ENCODE results near the gene MAP6. TPM values are rescaled to one million over a fixed set of nuclear protein-coding genes. Genes with fewer than 3 reads are reported as not detected.
A peak's percentile ranks its signal among the peaks of the same experiment; 100 is the strongest.

Gene MAP6
- total RNA-seq, 1 donor from 2014 or later: 10.8 TPM

- intact Hi-C loops (cut with DNase I): no loop called here
- no peak for ATAC-seq
- Histone ChIP-seq H3K27me3 (ENCODE audit: low read depth) (no peaks in the 10 kb centered on the region), H3K36me3 (no peaks in the 10 kb centered on the region), H3K4me1 (peaks cover 19% of the 10 kb centered on the region), H3K9me3 (no peaks in the 10 kb centered on the region), H3K27ac (peak overlapping the region; percentile 97), H3K4me3 (peak overlapping the region; percentile 75)
- no peak for TF ChIP-seq CTCF (IDR thresholded peaks at IDR 0.05)
- no peak for DNase-seq
Observed at GRCh38 chr11:75582506-75582894, 86.3 kb downstream of the MAP6 start.

- Histone ChIP-seq H3K36me3 (no peaks in the 10 kb centered on the region), H3K9me3 (no peaks in the 10 kb centered on the region), H3K27ac (no peak overlapping the region), H3K4me3 (no peak overlapping the region), H3K27me3 (ENCODE audit: low read depth) (no peaks in the 10 kb centered on the region), H3K4me1 (peaks cover 34% of the 10 kb centered on the region)
- intact Hi-C loops (cut with DNase I): no loop called here
- no peak for DNase-seq
- ATAC-seq: no peak
- TF ChIP-seq CTCF (IDR thresholded peaks at IDR 0.05): no peak
Observed at GRCh38 chr11:75579841-75580240, 89.0 kb downstream of the MAP6 start.

- ATAC-seq (no peak), DNase-seq (no peak)
- Histone ChIP-seq H3K4me1 (peaks cover 29% of the 10 kb centered on the region), H3K36me3 (peaks cover 8% of the 10 kb centered on the region), H3K9me3 (no peaks in the 10 kb centered on the region), H3K27ac (no peak overlapping the region), H3K4me3 (no peak overlapping the region), H3K27me3 (ENCODE audit: low read depth) (no peaks in the 10 kb centered on the region)
- intact Hi-C loops (cut with DNase I): no loop called here
- no peak for TF ChIP-seq CTCF (IDR thresholded peaks at IDR 0.05)
Observed at GRCh38 chr11:75578977-75579376, 89.9 kb downstream of the MAP6 start.

GRCh38 chr11:75577207-75577606 is 91.6 kb downstream of the MAP6 start:
- H3K27ac ChIP-seq: peak overlapping the region; percentile 72
- H3K4me3 ChIP-seq: no peak overlapping the region
- H3K36me3 ChIP-seq: peaks cover 26% of the 10 kb centered on the region
- TF ChIP-seq CTCF (IDR thresholded peaks at IDR 0.05): peak; percentile 71
- no peaks in the 10 kb centered on the region for H3K9me3 ChIP-seq
- peaks cover 19% of the 10 kb centered on the region for H3K4me1 ChIP-seq
- peak; percentile 59 to 68 for ATAC-seq
- H3K27me3 ChIP-seq (ENCODE audit: low read depth): no peaks in the 10 kb centered on the region
- peak; percentile 69 for DNase-seq
- intact Hi-C loops (cut with DNase I): no loop called here

- Histone ChIP-seq H3K27me3 (ENCODE audit: low read depth) (no peaks in the 10 kb centered on the region), H3K9me3 (no peaks in the 10 kb centered on the region), H3K4me1 (peaks cover 25% of the 10 kb centered on the region), H3K4me3 (no peak overlapping the region), H3K27ac (peak overlapping the region; percentile 72), H3K36me3 (peaks cover 32% of the 10 kb centered on the region)
- peak; percentile 88 for DNase-seq
- ATAC-seq: peak; percentile 81 to 83
- intact Hi-C loops (cut with DNase I): no loop called here
- TF ChIP-seq CTCF (IDR thresholded peaks at IDR 0.05): no peak
Observed at GRCh38 chr11:75576499-75576918, 92.3 kb downstream of the MAP6 start.

GRCh38 chr11:75576017-75576416 is 92.8 kb downstream of the MAP6 start:
- Histone ChIP-seq H3K27me3 (ENCODE audit: low read depth) (no peaks in the 10 kb centered on the region), H3K27ac (peak overlapping the region; percentile 72), H3K4me1 (peaks cover 30% of the 10 kb centered on the region), H3K36me3 (peaks cover 37% of the 10 kb centered on the region), H3K9me3 (no peaks in the 10 kb centered on the region), H3K4me3 (no peak overlapping the region)
- intact Hi-C loops (cut with DNase I): no loop called here
- ATAC-seq (no peak), DNase-seq (no peak)
- TF ChIP-seq CTCF (IDR thresholded peaks at IDR 0.05): no peak

All from lower lobe of right lung (tissue), 2 donors.